Central memory CD8-positive, alpha-beta T cell (primary cell): ENCODE data around the gene COL5A3.

Experiments
- ATAC-seq: fragments of 150-1000 bp; cut with Tn5 transposase; replicated peaks from 2 replicates; pipeline ENCODE4 v1.10.0; 2022; ENCODE audit warnings: mild to moderate bottlenecking, moderate FRiP score, moderate number of reproducible peaks; ENCODE audit not compliant: poor library complexity, severe bottlenecking; ENCODE audit errors: extremely low read depth
- DNase-seq, 2 donors: peaks; one replicate each; pipeline ENCODE4 v3.0.0; 2021; ENCODE audit warnings: low spot score in 2 of 2
- H3K27ac Mint-ChIP-seq: one replicate; pipeline ENCODE4 v1.8.0; 2022; ENCODE audit warnings: low read depth, mild to moderate bottlenecking, moderate library complexity, mixed read lengths
- H3K27me3 Mint-ChIP-seq: one replicate; pipeline ENCODE4 v1.8.0; 2022; ENCODE audit warnings: mixed read lengths
- H3K36me3 Mint-ChIP-seq: one replicate; pipeline ENCODE4 v1.8.0; 2022; ENCODE audit warnings: mild to moderate bottlenecking, moderate library complexity, mixed read lengths; ENCODE audit not compliant: insufficient read depth
- H3K4me1 Mint-ChIP-seq: one replicate; pipeline ENCODE4 v1.8.0; 2022; ENCODE audit warnings: mixed read lengths
- H3K4me3 Mint-ChIP-seq: one replicate; pipeline ENCODE4 v1.8.0; 2022; ENCODE audit warnings: mild to moderate bottlenecking, moderate library complexity, mixed read lengths
- H3K9me3 Mint-ChIP-seq: one replicate; pipeline ENCODE4 v1.8.0; 2022; ENCODE audit warnings: mixed read lengths

Gene COL5A3

DNA sequence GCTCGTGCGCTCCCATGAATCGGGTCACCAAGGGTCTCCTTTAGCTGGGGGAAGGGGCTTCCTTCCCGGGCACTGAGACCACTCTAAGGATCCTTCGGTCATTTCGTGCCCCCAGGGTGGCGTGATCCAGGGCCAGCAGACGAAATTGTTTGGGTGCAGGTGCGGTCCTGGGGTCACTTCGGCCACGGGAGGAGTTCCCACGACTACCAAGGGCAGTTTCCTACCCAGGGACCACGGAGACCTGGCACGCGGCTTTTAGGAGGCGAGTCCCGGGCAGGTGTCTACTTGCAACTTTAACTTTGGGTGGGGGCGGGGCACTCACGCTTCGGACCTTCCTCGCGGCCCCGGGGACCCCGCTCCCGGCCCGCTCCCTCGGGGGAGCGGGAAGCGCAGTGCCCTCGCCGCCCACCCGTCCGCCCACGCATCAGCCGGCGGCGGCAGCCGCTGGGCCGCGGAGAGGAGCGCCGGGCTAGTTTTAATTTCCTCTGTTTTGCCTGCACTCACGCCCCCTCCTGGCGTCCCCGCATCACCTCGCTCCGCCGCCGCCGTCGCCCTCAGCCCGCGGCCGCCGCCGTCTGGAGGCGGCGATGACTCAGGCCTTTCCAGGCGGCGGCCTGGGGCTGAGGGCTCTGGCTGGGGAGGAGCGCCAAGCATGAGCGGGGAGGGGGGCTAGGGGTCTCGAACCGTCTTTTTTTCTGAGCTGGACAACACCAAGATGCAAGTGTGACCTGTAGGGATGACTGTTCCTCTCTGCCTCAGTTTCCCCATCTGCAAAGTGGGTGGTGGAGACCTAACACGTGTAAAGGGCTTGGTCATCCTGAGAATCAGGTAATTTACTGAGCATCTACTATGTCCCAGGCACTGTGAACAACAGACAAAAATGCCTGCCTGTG, 95.7 kb downstream of the COL5A3 start:
- H3K4me1 Mint-ChIP-seq, result peaks cover 6% of the 10 kb centered on the region
- ATAC-seq (peak; percentile 86), DNase-seq (peak; percentile 64 to 71)
- H3K27ac Mint-ChIP-seq, result no peak overlapping the region
- no peaks in the 10 kb centered on the region for H3K9me3 Mint-ChIP-seq
- H3K4me3 Mint-ChIP-seq, result peak overlapping the region; percentile 29
- H3K27me3 Mint-ChIP-seq, result peaks cover 34% of the 10 kb centered on the region
- peaks cover 5% of the 10 kb centered on the region for H3K36me3 Mint-ChIP-seq

GRCh38 chr19:9914001-9914314, 96.3 kb downstream of the COL5A3 start:
- H3K4me3 Mint-ChIP-seq, result peak overlapping the region; percentile 29
- H3K27ac Mint-ChIP-seq, result no peak overlapping the region
- peaks cover 6% of the 10 kb centered on the region for H3K4me1 Mint-ChIP-seq
- peaks cover 5% of the 10 kb centered on the region for H3K36me3 Mint-ChIP-seq
- DNase-seq, result no peak
- no peak for ATAC-seq
- H3K27me3 Mint-ChIP-seq, result peaks cover 28% of the 10 kb centered on the region
- H3K9me3 Mint-ChIP-seq, result no peaks in the 10 kb centered on the region

DNA sequence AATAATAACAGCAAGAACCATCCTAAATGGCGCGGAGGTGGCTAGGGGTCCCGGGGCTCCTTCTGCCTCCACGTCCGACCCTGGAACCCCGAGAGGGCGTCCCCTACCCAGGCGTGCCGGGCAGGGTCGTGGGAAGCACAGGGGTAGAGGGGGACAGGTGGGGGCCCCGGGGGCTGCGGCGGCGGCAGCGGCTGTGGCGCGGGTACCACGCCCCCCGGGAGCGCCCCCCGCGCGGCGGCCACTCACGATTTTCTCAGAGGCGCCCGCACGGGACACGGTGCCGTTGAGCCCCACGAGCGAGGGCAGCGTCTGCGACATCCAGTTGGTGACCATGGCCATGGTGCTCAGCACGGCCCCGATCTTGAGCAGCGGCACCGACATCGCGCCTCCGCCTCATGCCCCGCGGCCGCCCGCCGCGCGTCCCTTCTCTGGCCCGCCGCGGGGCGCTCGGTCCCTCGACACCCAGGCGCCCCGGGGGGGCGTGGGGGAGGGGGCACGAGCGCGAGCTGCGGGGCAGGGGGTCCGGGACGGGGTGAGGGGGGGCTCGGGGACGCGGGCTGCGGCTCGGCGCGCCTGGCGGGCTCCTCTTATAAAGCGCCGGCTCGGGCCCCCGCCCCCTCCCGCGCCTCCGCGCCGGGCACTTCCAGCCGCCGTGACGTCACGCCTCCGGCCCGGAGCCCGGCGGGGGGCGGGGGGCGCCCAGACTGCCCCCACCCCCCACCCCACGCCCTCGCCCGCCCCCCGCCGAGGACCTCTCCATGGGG, 96.9 kb downstream of the COL5A3 start:
- H3K4me3 Mint-ChIP-seq, result no peak overlapping the region
- DNase-seq (no peak), ATAC-seq (no peak)
- no peak overlapping the region for H3K27ac Mint-ChIP-seq
- peaks cover 6% of the 10 kb centered on the region for H3K4me1 Mint-ChIP-seq
- H3K27me3 Mint-ChIP-seq, result peaks cover 23% of the 10 kb centered on the region
- peaks cover 5% of the 10 kb centered on the region for H3K36me3 Mint-ChIP-seq
- no peaks in the 10 kb centered on the region for H3K9me3 Mint-ChIP-seq

- Mint-ChIP-seq H3K27me3 (peaks cover 16% of the 10 kb centered on the region), H3K9me3 (no peaks in the 10 kb centered on the region), H3K4me1 (peaks cover 6% of the 10 kb centered on the region), H3K36me3 (peaks cover 5% of the 10 kb centered on the region), H3K4me3 (no peak overlapping the region), H3K27ac (no peak overlapping the region)
- DNase-seq (no peak), ATAC-seq (no peak)
Observed at GRCh38 chr19:9912551-9913236, 97.6 kb downstream of the COL5A3 start.

DNA sequence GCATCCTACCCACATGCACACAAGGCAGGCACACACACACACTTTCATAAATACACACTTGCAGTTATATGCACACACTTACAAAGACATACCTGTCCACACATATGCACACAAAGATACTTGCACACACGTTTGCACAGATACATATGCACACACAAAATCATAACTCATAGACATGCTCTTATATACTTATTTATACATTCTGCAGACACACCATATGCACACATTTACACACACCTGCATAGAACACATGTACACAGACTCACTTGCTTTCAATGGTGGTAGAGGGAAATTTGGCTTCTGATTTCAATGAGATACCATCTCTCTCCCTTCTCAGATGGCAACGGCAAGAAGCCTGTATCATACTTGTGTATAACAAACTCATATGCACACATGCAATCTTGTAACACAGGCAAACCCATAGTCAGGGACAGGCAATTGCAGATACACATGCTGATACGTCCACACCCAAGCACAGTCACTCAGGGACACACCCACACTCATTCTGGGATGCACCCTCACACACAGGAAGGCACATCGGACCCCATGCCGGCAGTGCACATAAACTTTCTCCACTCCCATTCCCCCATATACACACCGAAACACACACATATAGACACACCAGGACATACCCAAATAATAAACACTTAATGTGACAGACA, 98.6 kb downstream of the COL5A3 start:
- peaks cover 5% of the 10 kb centered on the region for H3K27me3 Mint-ChIP-seq
- peaks cover 6% of the 10 kb centered on the region for H3K4me1 Mint-ChIP-seq
- H3K4me3 Mint-ChIP-seq, result no peak overlapping the region
- no peak for DNase-seq
- H3K27ac Mint-ChIP-seq, result no peak overlapping the region
- H3K9me3 Mint-ChIP-seq, result no peaks in the 10 kb centered on the region
- H3K36me3 Mint-ChIP-seq, result peaks cover 3% of the 10 kb centered on the region
- no peak for ATAC-seq

DNA sequence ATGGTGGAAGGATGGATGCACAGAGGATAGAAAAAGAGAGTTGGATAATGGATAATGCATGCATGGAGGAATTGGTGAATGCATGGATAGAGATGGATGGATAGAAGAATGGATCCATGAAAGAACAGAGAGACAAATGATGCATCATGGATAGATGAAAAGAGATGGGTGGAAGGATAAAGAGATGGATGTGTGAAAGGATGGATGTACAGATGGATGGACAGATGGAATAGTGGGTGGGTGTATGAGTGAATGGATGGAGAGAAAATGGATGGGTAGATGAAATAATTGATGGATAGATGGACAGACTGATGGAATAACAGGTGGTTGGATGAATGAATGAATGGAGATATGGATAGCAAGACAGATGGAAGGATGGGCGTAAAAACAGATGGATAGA, 99.7 kb downstream of the COL5A3 start:
- no peaks in the 10 kb centered on the region for H3K27me3 Mint-ChIP-seq
- peaks cover 3% of the 10 kb centered on the region for H3K36me3 Mint-ChIP-seq
- H3K4me1 Mint-ChIP-seq, result peaks cover 6% of the 10 kb centered on the region
- no peak overlapping the region for H3K4me3 Mint-ChIP-seq
- no peaks in the 10 kb centered on the region for H3K9me3 Mint-ChIP-seq
- ATAC-seq, result no peak
- no peak overlapping the region for H3K27ac Mint-ChIP-seq
- no peak for DNase-seq
